ENCODE results near the gene FSIP2.

Gene FSIP2

GRCh38 chr2:185738679-185739472 lies at the start of gene FSIP2:
FSIP2 (plus strand) TSS chr2:185738804; CDS start chr2:185738895, 91 bp downstream.
- peak; percentile 59 for DNase-seq

DNA sequence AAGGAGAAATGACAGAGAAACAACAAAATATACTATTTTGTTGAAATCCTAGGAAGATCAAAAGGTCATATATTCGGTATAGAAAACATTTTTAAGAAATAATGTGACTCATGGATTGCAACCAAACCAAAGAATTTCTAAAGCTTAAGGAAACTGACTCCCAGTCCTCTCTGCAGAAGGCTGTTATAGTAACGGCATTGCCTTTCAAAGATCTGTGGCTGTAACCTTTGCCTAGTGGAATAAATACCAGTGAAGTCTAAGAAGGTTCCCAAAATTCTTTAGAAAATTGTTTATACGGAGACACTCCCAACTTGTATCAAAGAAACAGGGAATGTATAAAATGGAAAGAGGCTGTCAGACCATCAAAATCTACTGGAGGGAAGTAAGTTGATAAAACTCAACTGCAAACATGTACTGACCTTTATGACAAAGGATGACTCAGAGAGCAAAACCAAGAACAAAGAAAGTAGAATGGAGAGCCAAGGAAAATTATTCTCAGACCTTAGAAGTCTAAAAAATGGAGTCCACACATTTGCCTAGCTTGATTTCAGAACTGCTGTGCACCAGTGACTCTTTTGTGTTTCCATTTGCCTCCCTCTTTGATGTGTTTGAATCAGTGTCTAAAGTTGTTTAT lies 48.6 kb upstream of the FSIP2 start:
- DNase-seq: no peak

DNA sequence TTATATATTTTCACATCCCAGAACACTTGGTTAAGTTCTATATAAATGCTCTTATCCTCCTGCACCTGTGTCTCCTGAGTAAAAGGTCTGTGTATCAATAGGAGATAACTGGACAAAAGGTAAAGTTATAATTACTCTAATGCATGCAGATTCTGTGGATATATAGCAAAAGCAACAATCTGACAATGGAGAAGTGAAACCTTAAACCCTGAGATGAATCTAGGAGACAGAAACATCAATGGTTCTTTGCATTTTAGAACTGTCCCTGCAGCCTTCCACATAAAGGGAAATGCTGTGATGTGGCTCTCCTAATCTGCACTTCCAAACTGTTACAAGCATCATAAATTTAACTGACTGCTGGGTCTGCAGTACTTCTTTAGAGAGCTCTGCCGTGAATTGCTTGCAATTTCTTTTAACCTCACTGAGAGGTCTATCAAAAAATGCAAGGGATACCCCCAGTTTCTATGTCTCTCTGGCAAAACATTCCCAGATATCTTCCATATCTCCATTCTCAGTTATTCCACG lies 42.8 kb upstream of the FSIP2 start:
- DNase-seq: no peak

GRCh38 chr2:185700883-185701282 lies 37.7 kb upstream of the FSIP2 start:
- no peak for DNase-seq

- no peak for DNase-seq
Measured at GRCh38 chr2:185734658-185735057, 3.9 kb upstream of the FSIP2 start.

DNA sequence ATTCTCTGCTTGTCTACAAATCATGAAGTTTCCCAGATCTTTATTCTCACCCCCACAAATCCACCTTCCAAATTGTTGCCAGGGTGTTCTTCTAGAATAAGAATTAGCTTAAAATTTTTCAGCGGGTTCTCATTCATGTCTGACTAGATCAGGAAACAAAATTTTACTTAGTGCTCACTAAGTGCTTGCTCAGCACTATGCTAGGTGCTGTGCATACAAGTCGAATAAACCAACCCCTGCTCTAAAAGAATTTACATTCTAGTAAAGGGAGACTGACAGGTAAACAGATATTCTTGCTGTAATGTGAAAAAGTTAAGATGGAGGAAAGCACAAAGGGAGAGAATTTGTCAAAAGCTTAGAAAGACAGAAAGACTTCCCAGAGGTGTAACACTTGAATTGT lies 2.4 kb upstream of the FSIP2 start:
- DNase-seq: no peak

DNA sequence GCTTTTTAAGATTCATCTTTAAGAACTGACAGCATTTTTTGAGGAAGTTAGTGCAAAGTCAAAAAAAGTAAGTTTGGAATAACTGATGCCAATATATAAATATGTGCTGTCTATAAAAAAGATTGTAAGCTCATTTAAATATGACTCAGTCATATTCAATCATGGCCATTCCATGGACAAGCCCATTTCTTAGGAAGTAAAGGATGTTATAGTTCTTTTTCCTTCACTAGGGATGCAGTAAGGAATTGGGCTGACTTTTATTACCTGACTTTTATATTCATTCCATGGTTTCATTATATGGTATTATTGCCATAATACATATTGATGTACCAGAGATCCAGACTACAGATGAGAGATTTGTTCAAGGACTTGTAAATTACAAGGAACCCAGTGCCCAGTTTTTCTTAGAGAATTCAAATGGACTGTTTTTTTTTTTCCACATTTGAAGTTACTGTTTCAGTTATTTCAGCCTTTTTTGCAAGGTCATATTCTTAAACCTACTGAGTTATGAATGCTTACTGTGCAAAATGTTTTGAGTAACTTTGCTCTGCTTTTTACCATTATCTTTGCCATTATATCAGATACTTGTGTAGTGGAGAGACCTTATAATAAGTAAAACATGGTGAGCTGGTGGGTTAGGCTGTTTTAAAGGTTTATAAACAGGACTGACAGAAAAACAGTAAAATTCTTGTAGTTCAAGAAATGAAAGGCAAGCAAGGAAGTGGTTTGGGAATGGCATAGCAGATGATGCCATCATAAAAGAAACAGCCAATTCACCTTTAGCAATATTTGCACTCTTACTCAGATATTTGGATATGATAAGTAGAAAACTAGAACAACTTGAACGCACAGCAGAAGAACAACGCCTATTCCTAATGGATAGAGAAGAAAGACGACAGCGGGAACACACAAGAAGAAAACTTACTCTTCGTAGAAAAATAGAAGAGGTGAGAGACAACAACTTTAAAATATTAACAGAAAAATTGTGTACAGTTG lies 7.6 kb downstream of the FSIP2 start:
- DNase-seq: no peak

- no peak for DNase-seq
Measured at GRCh38 chr2:185757356-185757755, 18.8 kb downstream of the FSIP2 start.

GRCh38 chr2:185771396-185771795 lies 32.8 kb downstream of the FSIP2 start:
- DNase-seq: no peak

DNA sequence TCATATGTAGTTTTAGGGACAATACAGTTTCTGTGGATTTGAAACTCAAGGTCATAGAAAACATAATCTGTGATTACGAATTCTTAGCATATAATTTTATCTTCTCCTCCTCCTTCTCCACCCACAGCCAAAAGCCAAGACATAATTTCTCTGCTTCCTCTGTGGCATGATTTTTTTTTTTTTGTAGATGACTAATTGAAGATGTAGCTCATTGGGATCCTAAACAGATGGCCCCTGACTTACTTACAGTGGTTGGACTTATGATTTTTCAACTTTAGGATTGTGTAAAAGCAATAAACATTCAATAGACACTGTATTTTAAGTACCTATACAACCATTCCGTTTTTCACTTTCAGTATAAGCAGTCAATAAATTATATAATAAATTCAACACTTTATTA lies 42.3 kb downstream of the FSIP2 start:
- DNase-seq: no peak

DNA sequence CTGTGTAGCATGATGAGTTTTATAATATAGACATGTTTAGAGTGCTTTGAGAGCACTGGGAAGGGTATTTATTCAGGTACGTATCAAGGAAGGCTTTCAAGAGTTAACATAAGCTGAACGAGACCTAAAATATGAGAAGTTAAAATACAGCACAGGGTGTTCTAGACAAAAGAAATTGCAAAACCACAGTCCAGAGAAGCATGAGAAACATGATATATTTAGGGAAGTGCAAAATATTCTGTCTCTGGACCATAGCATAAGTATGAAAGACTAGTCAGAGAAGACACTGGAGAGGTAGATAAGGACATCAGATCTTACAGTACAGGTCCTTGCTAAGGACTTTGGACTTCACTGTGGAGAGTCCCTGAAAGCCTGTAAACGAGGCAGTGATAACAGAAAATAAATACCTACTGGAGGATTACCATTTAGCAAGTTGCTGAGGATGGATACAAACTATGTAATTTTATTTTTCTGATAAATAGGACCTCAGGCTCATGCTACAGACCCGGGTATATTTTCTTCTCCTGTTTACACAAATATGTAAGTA lies 43.7 kb downstream of the FSIP2 start:
- DNase-seq: no peak

DNA sequence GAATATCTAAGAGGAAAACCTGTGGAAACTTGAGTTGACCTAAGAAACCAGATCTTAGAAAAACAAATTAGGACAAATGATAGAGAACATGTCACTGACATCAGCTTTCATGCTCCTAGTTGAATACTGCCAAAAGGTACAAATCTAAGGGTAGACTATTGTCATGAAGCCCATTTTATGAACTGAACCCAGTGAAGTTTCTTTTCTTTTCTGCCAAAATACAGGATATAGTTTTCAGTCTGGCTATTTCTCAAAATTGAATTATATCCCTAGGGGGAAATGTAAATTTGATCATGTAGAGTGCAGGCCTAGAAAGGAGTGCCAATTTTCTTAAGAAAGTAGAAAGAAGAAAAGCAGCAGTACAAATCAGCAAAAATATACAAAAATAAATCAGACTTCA lies 46.6 kb downstream of the FSIP2 start:
- no peak for DNase-seq

DNA sequence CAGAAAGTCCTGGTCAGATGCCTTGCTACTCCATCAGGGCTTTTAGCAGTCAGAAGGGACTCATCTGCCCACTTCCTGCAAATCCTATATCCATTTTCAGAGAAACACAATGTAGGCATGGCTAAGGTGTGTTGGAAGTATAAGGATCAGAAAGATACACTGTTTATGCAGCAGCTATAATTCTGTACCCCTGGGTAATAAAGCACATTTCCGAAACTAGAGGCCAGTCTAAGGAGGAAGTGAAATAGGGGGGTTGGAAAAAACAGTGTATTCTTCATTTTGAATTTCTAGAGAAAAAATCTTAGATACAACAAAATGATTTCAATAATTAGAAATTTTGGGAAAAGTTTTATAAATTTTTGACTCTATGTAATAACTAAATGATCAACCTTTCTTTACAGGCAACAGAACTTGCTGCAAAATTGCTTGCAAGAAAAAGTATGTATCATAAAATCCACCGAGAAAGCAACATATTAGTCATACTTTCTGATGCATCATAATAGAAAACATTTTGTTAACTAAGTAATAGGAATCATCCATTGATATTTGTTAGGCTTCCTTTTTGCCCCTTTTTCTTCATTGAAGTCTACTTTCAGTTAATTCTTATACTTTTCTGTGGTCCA lies 47.4 kb downstream of the FSIP2 start:
- DNase-seq: no peak

- DNase-seq: no peak
Measured at GRCh38 chr2:185787227-185788145, 48.9 kb downstream of the FSIP2 start.

DNA sequence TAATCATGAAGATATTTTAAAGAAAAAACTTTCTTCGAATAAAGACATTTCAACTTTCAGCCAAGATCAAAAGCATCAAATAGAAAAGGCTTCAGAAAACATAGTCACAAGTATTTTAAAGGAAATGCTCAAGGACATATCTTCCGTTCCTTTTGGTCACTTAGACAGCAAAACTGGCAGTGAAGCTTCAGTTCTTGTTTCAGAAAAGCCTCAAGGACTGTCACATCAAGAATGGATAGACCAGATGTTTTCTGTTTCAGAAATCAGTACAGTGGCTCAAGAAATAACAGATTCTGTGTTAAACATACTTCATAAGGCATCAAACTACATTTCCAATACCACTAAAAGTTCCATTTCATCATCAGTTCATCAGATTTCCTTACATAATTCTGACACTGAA lies 51.8 kb downstream of the FSIP2 start:
- no peak for DNase-seq

DNA sequence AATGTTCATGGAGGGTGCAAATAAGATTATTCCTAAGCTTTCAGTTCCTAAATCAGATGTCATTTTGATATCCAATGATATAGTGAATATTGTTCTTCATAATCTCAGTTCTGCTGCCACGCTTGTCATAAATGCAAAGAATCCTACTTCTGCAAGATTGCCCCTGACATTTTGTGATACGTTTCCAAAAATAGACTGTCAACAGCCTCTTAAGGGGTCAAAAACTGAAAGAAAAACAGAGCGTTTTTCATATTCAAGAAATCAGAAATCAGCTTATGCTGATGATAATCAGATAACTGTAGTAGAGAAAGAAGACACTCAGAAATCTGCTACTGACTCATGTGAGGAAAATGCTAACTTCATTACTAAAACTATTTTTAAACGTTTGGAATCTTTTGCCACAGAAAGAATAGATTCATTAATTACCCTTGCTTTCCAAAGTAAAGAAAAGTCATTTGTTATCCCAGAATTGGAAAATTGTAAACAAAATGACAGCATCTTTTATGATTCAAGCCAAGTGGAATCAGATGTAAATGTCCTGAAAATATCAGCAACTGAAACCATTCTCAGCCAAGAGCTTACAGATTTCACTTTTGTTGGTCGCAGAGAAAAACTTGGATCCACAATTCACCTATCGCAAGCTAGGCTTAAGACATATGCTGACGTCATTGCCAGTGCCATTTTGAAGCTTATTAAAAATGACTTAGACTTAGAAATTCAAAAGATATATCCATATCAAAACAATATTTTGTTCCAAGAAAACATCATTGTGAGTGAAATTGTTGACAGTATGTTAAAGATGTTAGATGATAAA lies 55.1 kb downstream of the FSIP2 start:
- DNase-seq: no peak

DNA sequence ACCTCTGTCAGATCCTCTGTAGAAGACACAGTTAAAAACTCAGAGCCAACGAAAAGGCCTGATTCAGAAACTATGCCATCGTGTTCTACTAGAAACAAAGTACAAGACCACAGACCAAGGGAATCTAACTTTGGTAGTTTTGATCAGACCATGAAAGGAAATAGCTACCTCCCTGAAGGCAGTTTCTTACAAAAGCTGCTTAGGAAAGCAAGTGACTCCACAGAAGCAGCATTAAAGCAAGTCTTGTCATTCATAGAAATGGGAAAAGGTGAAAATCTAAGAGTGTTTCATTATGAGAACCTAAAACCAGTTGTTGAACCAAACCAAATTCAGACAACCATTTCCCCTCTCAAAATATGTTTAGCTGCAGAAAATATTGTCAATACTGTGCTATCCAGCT lies 58.2 kb downstream of the FSIP2 start:
- no peak for DNase-seq

- no peak for DNase-seq
Measured at GRCh38 chr2:185802926-185803325, 64.3 kb downstream of the FSIP2 start.

DNA sequence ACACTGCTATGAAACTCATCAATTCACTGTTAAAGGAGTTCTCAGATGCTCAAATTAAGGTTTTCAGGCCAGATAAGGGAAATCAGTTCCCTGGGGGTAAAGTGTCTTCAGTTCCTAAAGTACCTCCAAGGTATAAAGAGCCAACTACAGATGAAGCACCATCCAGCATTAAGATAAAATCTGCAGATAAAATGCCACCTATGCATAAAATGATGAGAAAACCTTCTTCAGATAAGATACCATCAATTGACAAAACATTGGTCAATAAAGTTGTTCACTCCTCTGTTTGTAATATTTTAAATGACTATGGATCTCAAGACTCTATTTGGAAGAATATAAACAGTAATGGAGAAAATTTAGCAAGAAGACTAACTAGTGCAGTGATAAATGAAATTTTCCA lies 68.2 kb downstream of the FSIP2 start:
- no peak for DNase-seq

DNA sequence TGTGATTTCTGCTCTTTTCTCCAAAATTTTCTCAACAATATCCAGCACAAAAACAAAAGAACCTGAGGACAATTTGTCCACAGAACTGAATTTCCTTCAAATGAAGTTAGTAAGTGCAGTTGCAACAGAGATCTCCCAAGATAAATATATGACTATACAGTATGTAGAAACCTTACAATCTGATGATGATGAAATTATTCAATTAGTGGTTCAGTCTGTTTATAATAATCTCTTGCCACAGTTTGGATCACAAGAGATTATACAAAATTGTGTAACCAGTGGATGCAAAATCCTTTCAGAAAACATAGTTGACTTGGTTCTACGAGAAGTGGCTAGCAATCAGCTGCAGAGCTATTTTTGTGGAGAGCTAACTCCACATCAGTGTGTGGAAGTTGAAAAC lies 68.7 kb downstream of the FSIP2 start:
- no peak for DNase-seq

All from stimulated activated CD4-positive, alpha-beta T cell treated with anti-CD3 and anti-CD28 coated beads, Interleukin-15, amount 100 ng/mL, for 24 hours (primary cell).